H1 (cell line): ENCODE results near the gene ARR3. TPM values are rescaled to one million over a fixed set of nuclear protein-coding genes. Genes with fewer than 3 reads are reported as not detected.

Experiments used
- CTCF ChIA-PET: fragments of 300-600 bp; sonication (Branson Sonifier 250); formaldehyde crosslinking; loops from one replicate; lab custom pipeline; 2021; ENCODE audit not compliant: partially characterized antibody; lab: Charles Lee
- POLR2A ChIA-PET: fragments of 300-600 bp; sonication (Branson Sonifier 250); formaldehyde crosslinking; loops from one replicate; lab custom pipeline; 2021; ENCODE audit warnings: inconsistent platforms; ENCODE audit not compliant: partially characterized antibody; lab: Charles Lee
- DNase-seq, 2 experiments: peaks; one replicate each; pipeline versions ENCODE4 v3.0.0 to v3.0.0-alpha.2; 2010 to 2022; ENCODE audit warnings: low spot score in 2 of 2, low read depth in 1 of 2, mixed read lengths in 1 of 2
- FAIRE-seq: peaks from 2 replicates; lab custom pipeline; 2011; peaks lifted over from hg19 to GRCh38; lab: Jason Lieb, UNC
- H2AFZ ChIP-seq: 2 replicates; pipeline ENCODE4 v1.8.1; 2012; ENCODE audit warnings: low read length, inconsistent platforms
- H2AK5ac ChIP-seq: 2 replicates; pipeline ENCODE4 v1.6.1; 2013; ENCODE audit warnings: low read depth, low read length
- H2BK120ac ChIP-seq: replicated peaks from 2 replicates; pipeline ENCODE3; 2013; ENCODE audit warnings: low read depth, low read length, inconsistent platforms
- H2BK12ac ChIP-seq: 2 replicates; pipeline ENCODE4 v1.6.1; 2013; ENCODE audit warnings: low read depth, low read length
- H2BK15ac ChIP-seq: 2 replicates; pipeline ENCODE4 v1.6.1; 2013; ENCODE audit warnings: low read length
- H2BK20ac ChIP-seq: 2 replicates; pipeline ENCODE4 v1.6.1; 2013; ENCODE audit warnings: low read length
- H2BK5ac ChIP-seq: 2 replicates; pipeline ENCODE4 v1.6.1; 2013; ENCODE audit warnings: low read depth, low read length
- H3K14ac ChIP-seq: 2 replicates; pipeline ENCODE4 v1.6.1; 2013; ENCODE audit warnings: inconsistent platforms; ENCODE audit not compliant: insufficient read length
- H3K18ac ChIP-seq: 2 replicates; pipeline ENCODE4 v1.6.1; 2013; ENCODE audit warnings: low read length; ENCODE audit errors: extremely low read depth
- H3K23ac ChIP-seq: 2 replicates; pipeline ENCODE4 v1.6.1; 2013; ENCODE audit warnings: inconsistent platforms; ENCODE audit not compliant: insufficient read length
- H3K23me2 ChIP-seq: 2 replicates; pipeline ENCODE4 v1.6.1; 2013; ENCODE audit warnings: low read depth, low read length
- H3K27ac ChIP-seq: 2 replicates; pipeline ENCODE4 v1.6.1; 2011; ENCODE audit warnings: low read depth, low read length, inconsistent platforms
- H3K27me3 ChIP-seq, 4 experiments: replicated peaks in 1 of 4; 1 replicate in 1 of 4; 2 replicates in 3 of 4; pipeline versions ENCODE4 v1.6.1 to v1.8.1; 2011 to 2013; ENCODE audit warnings: low read length in 3 of 4, mild to moderate bottlenecking in 3 of 4, inconsistent platforms in 2 of 4, mixed read lengths in 2 of 4, moderate library complexity in 1 of 4; ENCODE audit not compliant: control insufficient read depth in 3 of 4, insufficient read depth in 3 of 4; ENCODE audit errors: extremely low read depth in 1 of 4
- H3K36me3 ChIP-seq, 4 experiments: 2 replicates each; pipeline versions ENCODE4 v1.6.1 to v1.8.1; 2011 to 2013; ENCODE audit warnings: mild to moderate bottlenecking in 4 of 4, low read length in 3 of 4, moderate library complexity in 2 of 4, control low read depth in 1 of 4, inconsistent platforms in 1 of 4; ENCODE audit not compliant: insufficient read depth in 4 of 4, control insufficient read depth in 2 of 4
- H3K4ac ChIP-seq: replicated peaks from 2 replicates; pipeline ENCODE3; 2013; ENCODE audit warnings: low read length, low read depth, mixed read lengths, inconsistent platforms; ENCODE audit not compliant: insufficient read length
- H3K4me1 ChIP-seq, 4 experiments: replicated peaks in 1 of 4; 1 replicate in 1 of 4; 2 replicates in 3 of 4; pipeline versions ENCODE4 v1.6.1 to v1.8.1; 2011 to 2013; ENCODE audit warnings: low read length in 3 of 4, inconsistent platforms in 2 of 4, mixed read lengths in 1 of 4; ENCODE audit not compliant: insufficient read depth in 4 of 4, control insufficient read depth in 3 of 4
- H3K4me2 ChIP-seq, 2 experiments: 2 replicates each; pipeline versions ENCODE4 v1.6.1 to v1.8.1; 2011 to 2013; ENCODE audit warnings: low read depth in 2 of 2, low read length in 2 of 2, control low read depth in 1 of 2, inconsistent platforms in 1 of 2, mild to moderate bottlenecking in 1 of 2; ENCODE audit not compliant: insufficient read depth in 1 of 2
- H3K4me3 ChIP-seq, 4 experiments: fragments of 200-600, 300-600 bp in 1 of 4; sonication (generic), shearing (Covaris generic), sonication (Bioruptor Twin) in 1 of 4; 2 replicates each; pipeline versions ENCODE4 v1.5.1 to v1.8.1; 2011 to 2016; ENCODE audit warnings: low read length in 4 of 4, low read depth in 3 of 4, control low read depth in 2 of 4, inconsistent platforms in 2 of 4, mild to moderate bottlenecking in 2 of 4, mixed read lengths in 1 of 4, moderate library complexity in 1 of 4; ENCODE audit not compliant: insufficient read depth in 2 of 4; ENCODE audit errors: extremely low read depth in 1 of 4
- H3K56ac ChIP-seq: replicated peaks from 2 replicates; pipeline ENCODE3; 2013; ENCODE audit warnings: low read depth, mild to moderate bottlenecking, mixed read lengths, low read length, inconsistent platforms; ENCODE audit not compliant: insufficient read length
- H3K79me1 ChIP-seq: 2 replicates; pipeline ENCODE4 v1.6.1; 2013; ENCODE audit warnings: low read depth, low read length, control low read depth
- H3K79me2 ChIP-seq, 2 experiments: 2 replicates each; pipeline versions ENCODE4 v1.6.1 to v1.8.1; 2012 to 2013; ENCODE audit warnings: low read length in 2 of 2, mild to moderate bottlenecking in 2 of 2, inconsistent platforms in 1 of 2; ENCODE audit not compliant: insufficient read depth in 2 of 2, control insufficient read depth in 1 of 2
- H3K9ac ChIP-seq, 4 experiments: replicated peaks in 1 of 4; 1 replicate in 1 of 4; 2 replicates in 3 of 4; pipeline versions ENCODE4 v1.6.1 to v1.8.1; 2011 to 2013; ENCODE audit warnings: low read depth in 3 of 4, low read length in 3 of 4, control low read depth in 2 of 4, mild to moderate bottlenecking in 2 of 4, moderate library complexity in 2 of 4, inconsistent platforms in 1 of 4; ENCODE audit errors: extremely low read depth in 1 of 4
- H3K9me3 ChIP-seq, 2 experiments: 2 replicates each; pipeline versions ENCODE4 v1.6.1 to v1.8.1; 2012 to 2013; ENCODE audit warnings: mild to moderate bottlenecking in 2 of 2, moderate library complexity in 2 of 2, control low read depth in 1 of 2, inconsistent platforms in 1 of 2, low read depth in 1 of 2, low read length in 1 of 2, mixed read lengths in 1 of 2; ENCODE audit not compliant: insufficient read depth in 2 of 2
- H4K20me1 ChIP-seq, 2 experiments: replicated peaks in 1 of 2; 2 replicates each; pipeline versions ENCODE3 to v1.8.1; 2011 to 2013; ENCODE audit warnings: inconsistent platforms in 2 of 2, low read length in 2 of 2, mild to moderate bottlenecking in 1 of 2; ENCODE audit not compliant: insufficient read depth in 2 of 2, control insufficient read depth in 1 of 2
- H4K5ac ChIP-seq: 2 replicates; pipeline ENCODE4 v1.6.1; 2013; ENCODE audit warnings: low read length, low read depth, mixed read lengths, inconsistent platforms; ENCODE audit not compliant: insufficient read length
- H4K8ac ChIP-seq: 2 replicates; pipeline ENCODE4 v1.8.0; 2013; ENCODE audit warnings: mild to moderate bottlenecking, moderate library complexity, low read length, inconsistent platforms; ENCODE audit not compliant: insufficient read depth; ENCODE audit errors: extremely low read depth
- H4K91ac ChIP-seq: replicated peaks from 2 replicates; pipeline ENCODE3; 2013; ENCODE audit warnings: low read length, mixed read lengths, inconsistent platforms; ENCODE audit not compliant: insufficient read length
- BRCA1 ChIP-seq: IDR thresholded peaks from 2 replicates; pipeline ENCODE4 v1.6.1; 2012; ENCODE audit warnings: low read depth, low read length, improper control_type of control experiment
- CBX5 ChIP-seq: fragments of 300-800, 300-1000 bp; sonication (generic); IDR thresholded peaks from 2 replicates; pipeline ENCODE4 v1.7.1; 2016; ENCODE audit warnings: antibody characterized with exemption, low read length, low read depth
- SIX5 ChIP-seq: IDR thresholded peaks from 2 replicates; pipeline ENCODE4 v1.6.1; 2011; ENCODE audit warnings: mild to moderate bottlenecking, low read depth, low read length
- WGBS, 2 experiments: shearing (Covaris generic) in 1 of 2; methylation state at CpG; one replicate each; pipeline versions ENCODE4 v1.1.6 to v1.1.7; 2013 to 2015; ENCODE audit warnings: low lambda C conversion rate in 2 of 2, mixed read lengths in 2 of 2, inconsistent platforms in 1 of 2, low coverage in 1 of 2, missing lambda C conversion rate in 1 of 2; ENCODE audit not compliant: insufficient replicate concordance in 2 of 2, insufficient coverage in 1 of 2, insufficient read length in 1 of 2; ENCODE audit errors: extremely low coverage in 1 of 2, missing lambda C conversion rate in 1 of 2; 5-methylcytosine and 5-hydroxymethylcytosine counted together
- polyA plus RNA-seq, 7 experiments: library from polyadenylated mRNA; depleted of rRNA in 3 of 7; stranded (reverse) in 5 of 7; unstranded in 2 of 7; fragments of >200 nt in 5 of 7; fragments of 200-250 nt in 2 of 7; gene quantifications; 1 replicate in 5 of 7; 2 replicates in 1 of 7; 4 replicates in 1 of 7; pipeline versions ENCODE4 v1.2.1 to v1.2.3, GENCODE V29; 2011 to 2013; ENCODE audit warnings: missing spikeins in 2 of 7, mixed read lengths in 2 of 7
- total RNA-seq: library from RNA; stranded (reverse); fragmentation: NEBNext Ultra II Directional; extraction: Animal tissue kit (Norgen Biotek cat#: 25700); gene quantifications from 2 replicates; pipeline ENCODE4 v1.2.1, GENCODE V29; 2021
- TF ChIP-seq, protein P1 (sequence below): IDR thresholded peaks from 2 replicates; pipeline ENCODE4 v1.6.1; 2012; ENCODE audit warnings: inconsistent platforms
- TF ChIP-seq, protein P2 (sequence below): IDR thresholded peaks from 2 replicates; pipeline ENCODE4 v1.6.1; 2011; ENCODE audit warnings: low read length, improper control_type of control experiment

The ARR3 gene
- total and polyA plus RNA-seq, 2 of the 8 experiments (the other 6 are each of a cell fraction or from before 2014, with no cell fraction given), result not detected

DNA sequence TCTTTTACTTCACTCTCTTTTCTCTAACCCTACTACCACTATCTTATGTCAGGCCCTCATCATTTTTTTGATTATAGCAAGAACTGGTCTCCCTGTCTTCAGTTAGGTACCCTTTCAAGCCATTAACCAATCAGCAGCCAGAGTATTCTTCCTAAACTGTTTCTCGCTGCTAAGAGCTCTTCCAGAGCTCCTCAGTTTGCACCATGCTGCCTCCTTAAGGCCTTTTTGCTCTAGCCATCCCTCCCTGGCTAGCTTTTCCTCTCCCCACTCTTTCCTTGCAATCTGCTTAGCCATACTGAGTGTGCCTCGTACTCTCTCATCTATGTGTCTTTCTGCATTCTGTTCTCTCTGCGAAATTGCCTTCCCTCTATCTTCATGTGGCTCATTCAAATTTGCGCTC is 54.6 kb downstream of the ARR3 start:
- H3K14ac ChIP-seq, result no peak overlapping the region
- no peaks in the 10 kb centered on the region for H3K79me1 ChIP-seq
- ChIA-PET POLR2A (interaction anchor here (1.0 kb wide), 1 partner anchor 100 kb away, joined by 4 read pairs; the partner anchor contains the start of gene GDPD2), CTCF (no interaction called here)
- H2BK5ac ChIP-seq, result no peak overlapping the region
- no peak overlapping the region for H3K9ac ChIP-seq
- no peak overlapping the region for H4K8ac ChIP-seq
- no peaks in the 10 kb centered on the region for H3K9me3 ChIP-seq
- FAIRE-seq (no peak), DNase-seq (no peak)
- no peaks in the 10 kb centered on the region for H3K27me3 ChIP-seq
- no peak overlapping the region for H4K5ac ChIP-seq
- H2BK20ac ChIP-seq, result no peak overlapping the region
- H4K20me1 ChIP-seq, result no peaks in the 10 kb centered on the region
- H3K23me2 ChIP-seq, result no peaks in the 10 kb centered on the region
- H2AK5ac ChIP-seq, result no peak overlapping the region
- no peak overlapping the region for H3K4me3 ChIP-seq
- no peak overlapping the region for H4K91ac ChIP-seq
- no peak overlapping the region for H2AFZ ChIP-seq
- H3K4me2 ChIP-seq, result no peak overlapping the region
- H3K56ac ChIP-seq, result no peak overlapping the region
- no peaks in the 10 kb centered on the region for H3K4me1 ChIP-seq
- H2BK12ac ChIP-seq, result no peak overlapping the region
- H3K36me3 ChIP-seq, result no peaks in the 10 kb centered on the region
- no peak overlapping the region for H2BK120ac ChIP-seq
- WGBS, 2 experiments, result 91% methylated on average over 4 of the region's 4 CpGs; no CpG with 5 or more reads in 1 of the 2 experiments
- H3K23ac ChIP-seq, result no peak overlapping the region
- no peak overlapping the region for H3K4ac ChIP-seq
- H3K18ac ChIP-seq, result no peak overlapping the region
- no peak overlapping the region for H3K27ac ChIP-seq
- H2BK15ac ChIP-seq, result no peak overlapping the region
- TF ChIP-seq, protein P1, sequence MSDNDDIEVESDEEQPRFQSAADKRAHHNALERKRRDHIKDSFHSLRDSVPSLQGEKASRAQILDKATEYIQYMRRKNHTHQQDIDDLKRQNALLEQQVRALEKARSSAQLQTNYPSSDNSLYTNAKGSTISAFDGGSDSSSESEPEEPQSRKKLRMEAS, result no peak
- TF ChIP-seq CBX5 (no peak), SIX5 (no peak), BRCA1 (no peak)
- TF ChIP-seq, protein P2, sequence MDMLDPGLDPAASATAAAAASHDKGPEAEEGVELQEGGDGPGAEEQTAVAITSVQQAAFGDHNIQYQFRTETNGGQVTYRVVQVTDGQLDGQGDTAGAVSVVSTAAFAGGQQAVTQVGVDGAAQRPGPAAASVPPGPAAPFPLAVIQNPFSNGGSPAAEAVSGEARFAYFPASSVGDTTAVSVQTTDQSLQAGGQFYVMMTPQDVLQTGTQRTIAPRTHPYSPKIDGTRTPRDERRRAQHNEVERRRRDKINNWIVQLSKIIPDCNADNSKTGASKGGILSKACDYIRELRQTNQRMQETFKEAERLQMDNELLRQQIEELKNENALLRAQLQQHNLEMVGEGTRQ, result no peak
- H3K79me2 ChIP-seq, result no peaks in the 10 kb centered on the region
